ENCODE data around the gene POMP.

The POMP gene

GRCh38 chr13:28658796-28659620, at the start of gene POMP:
TSS of gene POMP (plus strand) at chr13:28659130. CDS start at chr13:28659185, 55 bp downstream.
- no peak for DNase-seq

GRCh38 chr13:28609381-28609780, 49.5 kb upstream of the POMP start:
- no peak for DNase-seq

GRCh38 chr13:28609926-28610325, 49.0 kb upstream of the POMP start:
- no peak for DNase-seq

GRCh38 chr13:28610996-28611395, 47.9 kb upstream of the POMP start:
- DNase-seq: no peak

- no peak for DNase-seq
These were observed 47.2 kb upstream of the POMP start for GRCh38 chr13:28611654-28612131.

GRCh38 chr13:28613562-28613961, 45.4 kb upstream of the POMP start:
- DNase-seq: no peak

GRCh38 chr13:28615916-28616446, 42.9 kb upstream of the POMP start:
- no peak for DNase-seq

GRCh38 chr13:28618230-28618994, 40.5 kb upstream of the POMP start:
- no peak for DNase-seq

GRCh38 chr13:28620011-28620830, 38.7 kb upstream of the POMP start:
- no peak for DNase-seq

GRCh38 chr13:28621449-28621848, 37.5 kb upstream of the POMP start:
- DNase-seq: no peak

GRCh38 chr13:28622286-28622685, 36.6 kb upstream of the POMP start:
- DNase-seq: no peak

- DNase-seq: no peak
These were observed 34.9 kb upstream of the POMP start for GRCh38 chr13:28623782-28624706.

- DNase-seq: no peak
These were observed 34.1 kb upstream of the POMP start for GRCh38 chr13:28624707-28625432.

- DNase-seq: no peak
These were observed 32.7 kb upstream of the POMP start for GRCh38 chr13:28626266-28626665.

- DNase-seq: no peak
These were observed 30.7 kb upstream of the POMP start for GRCh38 chr13:28628241-28628640.

GRCh38 chr13:28630869-28631268, 28.1 kb upstream of the POMP start:
- no peak for DNase-seq

GRCh38 chr13:28631801-28632200, 27.1 kb upstream of the POMP start:
- no peak for DNase-seq

GRCh38 chr13:28636069-28636468, 22.9 kb upstream of the POMP start:
- DNase-seq: no peak

- no peak for DNase-seq
These were observed 22.1 kb upstream of the POMP start for GRCh38 chr13:28636677-28637317.

- DNase-seq: no peak
These were observed 21.1 kb upstream of the POMP start for GRCh38 chr13:28637714-28638355.

Measured in NCI-H1436 treated with DMSO at 0.1 percent for 48 hours (cell line).